Putamen (tissue), 1 donor: Measurements from ENCODE around the gene DLGAP1.
"Not testable (repeated sequence)": the region's sequence is repeated elsewhere in the genome, so short reads cannot be mapped to it uniquely, and the experiment has no call there.

Experiments
- DNase-seq: peaks from one replicate; pipeline ENCODE4 v3.0.0-alpha.2; 2016; ENCODE audit warnings: low spot score

Gene DLGAP1

GRCh38 chr18:3583873-3584247 is 871.2 kb downstream of the DLGAP1 start:
- DNase-seq: no peak

DNA sequence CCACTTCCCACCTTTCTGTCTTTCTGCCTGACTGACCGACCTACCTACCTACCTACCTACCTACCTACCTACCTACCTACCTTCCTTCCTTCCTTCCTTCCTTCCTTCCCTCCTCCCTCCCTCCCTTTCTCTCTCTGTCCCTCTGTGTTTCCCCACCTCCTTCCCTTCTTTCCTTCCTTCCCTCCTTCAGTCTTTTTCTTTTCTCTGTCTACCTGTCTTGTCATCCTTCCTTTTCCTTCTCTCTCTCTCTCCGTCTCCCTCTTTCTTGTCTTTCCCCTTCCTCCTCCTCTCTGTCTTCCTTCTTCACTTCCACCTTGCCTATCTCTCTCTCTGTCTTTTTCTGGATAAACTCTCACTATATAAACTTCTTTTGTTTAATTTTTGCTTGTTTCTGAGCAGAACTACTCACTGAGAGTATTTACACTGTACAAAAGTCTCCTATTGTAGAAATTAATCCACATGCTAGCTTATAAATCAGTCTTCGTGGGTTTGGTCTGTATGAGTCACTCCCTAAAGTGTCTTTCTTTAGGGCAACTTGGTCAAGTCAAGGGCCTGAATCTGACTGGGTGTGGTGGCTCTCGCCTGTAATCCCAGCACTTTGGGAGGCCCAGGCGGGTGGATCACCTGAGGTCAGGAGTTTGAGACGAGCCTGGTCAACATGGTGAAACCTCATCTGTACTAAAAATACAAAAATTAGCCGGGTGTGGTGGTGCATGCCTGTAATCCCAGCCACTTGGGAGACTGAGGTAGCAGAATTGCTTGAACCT is 871.8 kb downstream of the DLGAP1 start:
- not testable (repeated sequence) for DNase-seq

GRCh38 chr18:3581890-3582289 is 873.2 kb downstream of the DLGAP1 start:
- DNase-seq: no peak

DNA sequence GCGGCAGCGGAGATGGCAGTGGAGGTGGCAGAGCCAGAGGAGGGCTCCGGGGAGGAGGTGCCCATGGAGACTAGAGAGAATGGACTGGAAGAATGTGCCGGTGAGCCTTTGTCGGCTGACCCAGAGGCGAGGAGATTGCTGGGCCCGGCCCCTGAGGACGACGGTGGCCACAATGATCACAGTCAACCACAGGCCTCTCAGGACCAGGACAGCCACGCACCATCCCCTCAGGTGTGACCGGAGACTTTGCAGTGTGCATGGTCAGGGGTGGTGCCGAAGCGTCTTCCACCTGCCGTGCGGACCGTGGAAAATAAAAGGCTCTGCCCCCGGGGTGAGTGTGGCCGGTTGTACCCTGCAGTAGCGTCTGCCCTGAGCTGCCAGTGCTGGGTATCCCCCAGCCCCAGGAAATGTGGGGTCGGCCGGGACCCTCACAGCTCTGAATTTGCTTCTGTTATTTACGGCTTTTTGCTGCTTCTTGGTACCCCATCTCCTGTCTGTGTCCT is 874.5 kb downstream of the DLGAP1 start:
- not testable (repeated sequence) for DNase-seq

- no peak for DNase-seq
These were observed 875.4 kb downstream of the DLGAP1 start for GRCh38 chr18:3579701-3580100.

GRCh38 chr18:3578621-3579020 is 876.5 kb downstream of the DLGAP1 start:
- DNase-seq: no peak

GRCh38 chr18:3577281-3577855 is 877.7 kb downstream of the DLGAP1 start:
- no peak for DNase-seq

GRCh38 chr18:3572761-3573160 is 882.3 kb downstream of the DLGAP1 start:
- no peak for DNase-seq

- DNase-seq: no peak
These were observed 888.3 kb downstream of the DLGAP1 start for GRCh38 chr18:3566851-3567250.

DNA sequence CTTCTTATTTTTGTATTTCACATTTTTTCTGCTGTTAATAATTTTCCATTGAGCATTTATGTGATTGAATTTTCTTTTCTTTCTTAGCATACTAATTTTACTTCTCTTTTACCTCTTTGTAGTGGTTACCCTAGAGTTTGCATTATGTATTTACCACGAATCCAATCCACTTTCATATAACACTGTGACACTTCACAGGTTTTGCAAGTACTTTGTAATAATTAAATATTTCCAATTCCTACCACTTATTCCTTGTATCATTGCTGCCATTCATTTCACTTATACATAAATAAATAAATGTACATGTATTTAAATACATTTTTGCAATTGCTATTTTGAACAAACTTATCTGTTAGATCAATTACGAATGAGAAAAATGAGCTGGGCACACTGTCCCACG is 894.4 kb downstream of the DLGAP1 start:
- no peak for DNase-seq

DNA sequence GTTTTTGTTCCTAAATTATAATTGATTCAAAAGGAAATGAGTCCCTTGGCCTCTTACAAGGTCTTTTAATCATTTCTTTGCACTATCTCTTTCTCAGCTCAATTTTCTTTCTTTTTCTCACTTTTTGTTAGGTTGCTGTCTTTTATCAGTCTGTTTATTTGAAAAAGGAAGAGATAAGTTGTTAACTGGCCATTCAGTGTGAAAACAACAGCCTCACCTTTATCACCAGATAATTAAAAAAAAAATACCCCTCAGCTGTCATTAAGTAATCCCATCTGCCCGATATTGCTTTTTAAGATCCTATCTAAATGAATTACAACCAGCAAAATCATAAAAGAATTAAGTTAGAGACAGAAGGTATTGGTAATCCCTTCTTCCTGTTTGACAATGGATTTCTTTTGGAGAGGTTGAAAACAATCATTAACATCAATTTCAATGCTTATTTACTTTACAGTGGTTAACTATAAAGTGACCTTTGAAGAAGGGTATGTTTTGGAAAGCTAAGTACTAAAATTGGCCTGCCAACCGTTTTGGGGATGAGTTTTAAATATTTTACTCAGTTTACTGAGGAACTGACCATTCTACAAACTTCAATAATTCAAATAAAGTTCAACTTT is 900.2 kb downstream of the DLGAP1 start:
- no peak for DNase-seq

GRCh38 chr18:3554091-3554601 is 901.0 kb downstream of the DLGAP1 start:
- DNase-seq: no peak

DNA sequence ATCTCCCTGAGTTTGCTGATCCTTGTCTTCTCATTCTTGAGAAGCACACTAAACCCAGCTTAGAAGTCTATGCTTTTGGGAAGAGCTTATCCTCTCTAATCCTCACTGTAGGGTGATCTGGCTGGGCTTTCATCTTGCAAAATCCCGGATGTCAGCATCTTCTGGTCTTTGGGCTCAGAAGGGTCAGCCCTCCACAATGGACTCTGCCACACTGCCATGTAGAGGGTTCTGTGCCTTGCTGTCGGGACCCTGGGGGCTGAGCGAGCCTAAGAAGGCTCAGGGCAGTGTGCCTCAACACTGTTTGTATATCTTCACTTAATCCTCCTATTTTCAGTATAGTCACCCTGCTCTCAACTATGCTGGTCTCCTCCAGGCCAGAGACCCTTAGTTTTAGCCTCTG is 902.8 kb downstream of the DLGAP1 start:
- no peak for DNase-seq

DNA sequence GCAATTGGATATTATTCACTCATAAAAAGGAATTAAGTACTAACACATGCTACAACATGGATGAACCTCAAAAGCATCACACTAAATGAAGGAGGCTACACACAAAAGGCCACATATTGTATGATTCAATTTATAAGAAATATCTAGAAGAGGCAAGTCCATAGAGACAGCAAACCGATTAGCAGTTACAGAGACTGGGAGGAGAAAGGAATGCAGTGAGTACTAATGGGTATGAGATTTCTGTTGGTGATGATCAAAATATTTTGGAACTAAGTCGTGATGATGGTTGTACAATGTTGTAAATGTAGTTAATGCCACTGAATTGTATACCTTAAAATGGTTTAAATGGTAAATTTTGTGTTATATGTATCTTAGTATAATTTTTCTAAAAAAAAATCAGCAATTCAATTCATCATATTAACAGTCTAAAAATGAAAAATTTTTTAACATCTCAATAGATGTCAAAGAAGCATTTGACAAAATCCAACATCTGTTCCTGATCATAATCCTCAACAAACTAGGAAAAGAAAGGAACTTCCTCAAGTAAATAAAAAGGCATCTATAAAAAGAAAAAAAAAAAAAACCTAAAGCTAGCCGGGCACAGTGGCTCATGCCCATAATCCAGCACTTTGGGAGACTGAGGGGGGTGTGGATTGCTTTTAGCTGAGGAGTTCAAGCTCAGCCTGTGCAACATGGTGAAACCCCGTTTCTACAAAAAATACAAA is 907.1 kb downstream of the DLGAP1 start:
- DNase-seq: no peak

DNA sequence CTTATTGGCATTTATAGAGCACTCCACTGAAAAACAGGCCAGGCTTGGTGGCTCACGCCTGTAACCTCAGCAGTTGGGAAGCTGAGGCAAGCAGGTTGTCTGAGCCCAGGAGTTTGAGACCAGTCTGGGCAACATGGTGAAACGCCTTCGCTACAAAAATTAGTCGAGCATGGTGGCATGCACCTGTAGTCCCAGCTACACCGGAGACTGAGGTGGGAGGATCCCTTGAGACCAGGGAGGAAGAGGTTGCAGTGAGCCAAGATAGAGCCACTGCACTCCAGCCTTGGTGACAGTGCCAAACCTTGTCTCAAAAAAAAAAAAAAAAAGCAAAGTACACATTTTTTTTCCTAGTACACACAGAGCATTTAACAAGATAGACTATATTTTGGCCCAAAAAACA is 909.0 kb downstream of the DLGAP1 start:
- no peak for DNase-seq

GRCh38 chr18:3544537-3544936 is 910.6 kb downstream of the DLGAP1 start:
- DNase-seq: no peak

DNA sequence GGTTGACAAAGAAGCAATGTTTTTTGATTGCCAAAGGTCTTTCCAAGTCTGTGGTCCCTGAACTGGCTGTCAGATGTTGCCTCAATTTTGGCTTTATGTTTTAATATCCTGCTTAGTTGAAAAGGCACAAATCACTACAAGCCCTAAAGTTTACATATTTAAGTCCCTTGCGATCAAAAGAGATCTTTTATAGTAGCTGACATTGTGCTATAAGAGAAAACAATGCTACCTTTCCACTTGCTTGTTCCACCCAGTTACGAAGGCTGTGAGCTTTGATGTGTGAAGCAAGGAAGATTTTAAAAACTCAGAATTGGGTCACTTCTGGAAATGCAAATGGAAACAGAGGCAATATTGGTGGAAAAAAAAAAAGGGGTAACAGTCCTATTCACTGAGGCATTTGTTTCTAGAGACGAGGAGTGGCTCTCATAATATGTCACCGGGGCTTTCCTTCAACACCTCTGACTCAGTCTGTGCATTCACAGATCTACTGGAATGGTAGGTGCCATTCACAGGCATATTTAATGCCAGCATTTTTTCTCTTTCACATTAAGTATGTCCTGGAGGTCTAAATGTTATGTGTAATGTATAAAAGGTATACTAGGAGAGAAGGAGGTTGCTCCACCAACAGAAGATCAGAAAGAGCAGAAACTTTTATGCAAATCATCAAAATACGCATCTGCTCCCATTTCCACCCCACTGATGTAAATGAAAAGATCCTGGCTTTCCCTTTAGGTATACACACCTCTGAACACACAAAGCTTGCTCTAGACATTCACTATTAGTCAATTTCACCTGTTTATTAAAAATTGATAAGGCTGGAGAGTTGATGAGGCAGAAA is 913.3 kb downstream of the DLGAP1 start:
- DNase-seq: no peak

- DNase-seq: no peak
These were observed 914.1 kb downstream of the DLGAP1 start for GRCh38 chr18:3540805-3541548.

DNA sequence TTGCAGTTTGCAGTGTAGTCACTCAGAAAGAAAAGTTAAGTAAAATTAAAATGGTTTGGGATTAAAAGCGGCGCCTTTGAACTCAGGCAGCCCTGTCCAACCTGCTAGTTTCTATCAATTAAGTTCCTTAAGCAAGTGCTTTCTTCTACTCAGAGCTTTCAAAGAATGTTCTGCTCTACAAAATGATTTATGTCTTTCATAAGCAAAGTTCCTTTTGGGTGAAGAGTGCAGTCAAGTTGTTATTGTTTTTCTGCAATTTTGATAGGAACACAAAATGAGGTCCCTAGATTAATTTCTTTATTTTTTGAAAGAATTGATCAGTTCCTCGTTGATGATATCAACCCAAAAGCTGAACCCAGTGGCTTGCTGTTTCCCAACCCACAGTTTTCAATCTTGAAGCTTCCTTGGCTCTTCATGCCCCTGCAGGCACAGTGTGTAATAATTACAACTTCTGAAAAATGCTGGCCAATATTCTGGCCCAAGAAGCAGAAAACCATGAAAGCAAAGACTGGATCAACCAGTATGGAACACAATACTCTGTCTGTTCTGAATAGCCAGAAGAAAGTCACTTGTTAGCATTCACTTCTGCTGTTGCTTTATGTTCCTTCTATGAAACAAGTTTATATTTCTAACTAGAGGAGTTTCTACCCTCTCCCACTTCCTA is 916.0 kb downstream of the DLGAP1 start:
- no peak for DNase-seq

DNA sequence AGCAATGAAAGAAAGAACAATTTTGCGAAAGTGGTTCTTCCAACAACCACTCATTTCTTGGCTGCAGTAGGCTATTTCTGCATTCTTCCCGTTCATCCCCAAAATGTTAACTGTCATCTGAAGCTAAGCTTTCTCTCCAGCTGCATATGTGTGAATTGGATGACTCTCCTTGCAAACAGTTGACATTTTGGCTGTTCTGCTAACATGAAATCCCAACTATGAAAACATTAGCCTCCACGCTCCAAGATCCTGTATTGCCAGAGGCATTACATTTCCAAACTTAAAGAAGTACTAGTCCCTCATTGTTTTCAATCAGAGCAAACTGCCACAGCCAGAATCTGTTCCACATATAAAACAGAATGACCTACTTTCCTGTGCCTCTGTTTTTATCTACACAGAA is 916.7 kb downstream of the DLGAP1 start:
- DNase-seq: no peak
